D721Med (cell line): ENCODE data around the gene PIM3.

Experiments used
- DNase-seq: peaks from one replicate; pipeline ENCODE4 v3.0.0; 2011; ENCODE audit warnings: low spot score; ENCODE audit not compliant: insufficient read length
- FAIRE-seq: peaks from 2 replicates; lab custom pipeline; 2011; peaks lifted over from hg19 to GRCh38; lab: Jason Lieb, UNC
- TF ChIP-seq, protein P1 (sequence below): IDR thresholded peaks from 2 replicates; pipeline ENCODE4 v1.5.1; 2012; ENCODE audit warnings: mild to moderate bottlenecking, control low read depth; ENCODE audit not compliant: insufficient read depth; ENCODE audit errors: missing control alignments

PIM3 gene

GRCh38 chr22:49954991-49955580, 5.5 kb upstream of the PIM3 start:
- TF ChIP-seq, protein P1, sequence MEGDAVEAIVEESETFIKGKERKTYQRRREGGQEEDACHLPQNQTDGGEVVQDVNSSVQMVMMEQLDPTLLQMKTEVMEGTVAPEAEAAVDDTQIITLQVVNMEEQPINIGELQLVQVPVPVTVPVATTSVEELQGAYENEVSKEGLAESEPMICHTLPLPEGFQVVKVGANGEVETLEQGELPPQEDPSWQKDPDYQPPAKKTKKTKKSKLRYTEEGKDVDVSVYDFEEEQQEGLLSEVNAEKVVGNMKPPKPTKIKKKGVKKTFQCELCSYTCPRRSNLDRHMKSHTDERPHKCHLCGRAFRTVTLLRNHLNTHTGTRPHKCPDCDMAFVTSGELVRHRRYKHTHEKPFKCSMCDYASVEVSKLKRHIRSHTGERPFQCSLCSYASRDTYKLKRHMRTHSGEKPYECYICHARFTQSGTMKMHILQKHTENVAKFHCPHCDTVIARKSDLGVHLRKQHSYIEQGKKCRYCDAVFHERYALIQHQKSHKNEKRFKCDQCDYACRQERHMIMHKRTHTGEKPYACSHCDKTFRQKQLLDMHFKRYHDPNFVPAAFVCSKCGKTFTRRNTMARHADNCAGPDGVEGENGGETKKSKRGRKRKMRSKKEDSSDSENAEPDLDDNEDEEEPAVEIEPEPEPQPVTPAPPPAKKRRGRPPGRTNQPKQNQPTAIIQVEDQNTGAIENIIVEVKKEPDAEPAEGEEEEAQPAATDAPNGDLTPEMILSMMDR = no peak
- DNase-seq (no peak), FAIRE-seq (no peak)

DNA sequence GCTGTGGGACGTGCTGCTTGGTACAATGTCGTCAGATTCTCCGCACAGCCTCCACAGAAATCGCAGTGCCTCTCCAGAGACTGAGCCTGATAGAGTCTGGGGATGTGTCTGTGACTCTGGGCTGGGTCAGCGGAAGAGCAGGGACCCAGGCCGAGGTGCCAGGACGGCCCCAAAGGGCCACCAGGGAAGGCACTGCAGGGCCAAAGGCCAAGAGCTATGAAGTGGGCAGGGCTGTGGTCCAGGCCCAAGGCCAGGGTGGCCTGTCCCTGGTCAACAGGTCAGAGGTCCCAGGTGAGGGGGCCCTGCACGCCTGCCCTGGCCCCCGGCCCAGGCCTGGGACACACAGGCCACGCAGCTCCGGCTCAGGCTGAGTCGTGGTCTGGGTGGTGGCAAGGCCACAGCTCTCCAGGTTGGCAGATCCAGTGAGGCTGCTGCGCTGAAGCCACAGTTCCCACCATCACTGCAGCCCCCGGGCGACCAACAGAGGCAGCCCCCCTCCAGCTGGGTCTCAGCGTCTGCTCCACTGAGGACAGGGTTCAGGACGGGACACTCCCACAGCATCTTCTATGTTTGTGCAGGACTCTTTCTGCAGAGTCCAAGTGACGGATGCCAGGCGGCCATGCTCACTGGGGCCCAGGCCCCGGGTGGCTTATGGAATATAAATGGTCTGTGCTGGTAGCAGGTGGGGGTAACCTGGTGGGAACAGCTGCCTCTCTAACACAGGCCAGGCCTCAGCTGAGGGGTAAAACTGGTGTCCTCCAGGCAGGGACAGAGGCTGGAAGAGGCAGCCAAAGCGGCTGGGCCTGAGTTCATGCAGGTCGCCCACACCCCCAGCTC, 4.8 kb upstream of the PIM3 start:
- no peak for FAIRE-seq
- DNase-seq = no peak
- TF ChIP-seq, protein P1 = no peak

DNA sequence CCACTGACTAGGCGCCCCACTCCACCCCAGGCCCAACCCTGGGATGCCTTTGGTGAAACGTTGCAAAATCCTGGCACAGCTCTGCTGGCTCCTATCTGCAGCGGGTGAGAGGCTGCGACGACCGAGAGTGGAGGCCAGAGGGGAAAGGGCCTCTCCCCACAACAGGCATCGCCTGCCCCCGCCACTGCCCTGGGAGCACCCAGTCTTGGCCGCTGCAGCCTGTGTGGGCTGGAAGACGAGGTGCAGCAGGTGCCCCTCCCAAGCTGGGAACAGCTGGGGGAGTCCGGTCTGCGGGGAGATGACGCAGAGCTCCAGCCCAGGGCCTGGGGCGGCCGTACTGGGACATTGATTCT, 4.2 kb upstream of the PIM3 start:
- FAIRE-seq (no peak), DNase-seq (no peak)
- TF ChIP-seq, protein P1 = no peak

GRCh38 chr22:49956914-49957825, 3.4 kb upstream of the PIM3 start:
- no peak for FAIRE-seq
- TF ChIP-seq, protein P1 = no peak
- DNase-seq = no peak

DNA sequence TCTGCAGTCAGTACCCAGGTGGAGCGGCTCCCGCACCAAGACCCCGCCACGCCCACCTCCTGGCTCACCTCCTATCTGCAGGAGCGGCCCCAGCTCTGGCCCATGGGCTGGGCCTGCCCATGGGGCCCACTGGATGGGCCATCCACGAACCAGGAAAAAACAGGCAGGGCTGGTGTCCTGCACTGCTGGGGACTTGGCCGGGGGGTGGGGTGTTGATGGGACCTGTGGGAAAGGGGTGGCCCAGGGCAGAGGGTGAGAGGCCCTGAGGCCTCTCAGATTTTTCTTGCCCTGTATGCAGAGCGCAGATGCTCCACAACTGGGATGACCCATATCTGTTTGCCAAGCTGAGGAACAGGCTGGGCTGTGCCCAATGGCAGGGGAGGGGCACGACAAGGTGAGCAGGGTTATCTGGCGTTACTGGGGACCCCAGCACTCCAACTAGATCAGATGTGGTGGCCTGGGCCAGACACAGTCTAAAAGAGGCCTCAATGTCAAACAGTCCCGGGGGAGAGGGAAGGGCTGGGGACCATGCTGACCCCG, 2.7 kb upstream of the PIM3 start:
- DNase-seq = no peak
- TF ChIP-seq, protein P1 = no peak
- FAIRE-seq = no peak

DNA sequence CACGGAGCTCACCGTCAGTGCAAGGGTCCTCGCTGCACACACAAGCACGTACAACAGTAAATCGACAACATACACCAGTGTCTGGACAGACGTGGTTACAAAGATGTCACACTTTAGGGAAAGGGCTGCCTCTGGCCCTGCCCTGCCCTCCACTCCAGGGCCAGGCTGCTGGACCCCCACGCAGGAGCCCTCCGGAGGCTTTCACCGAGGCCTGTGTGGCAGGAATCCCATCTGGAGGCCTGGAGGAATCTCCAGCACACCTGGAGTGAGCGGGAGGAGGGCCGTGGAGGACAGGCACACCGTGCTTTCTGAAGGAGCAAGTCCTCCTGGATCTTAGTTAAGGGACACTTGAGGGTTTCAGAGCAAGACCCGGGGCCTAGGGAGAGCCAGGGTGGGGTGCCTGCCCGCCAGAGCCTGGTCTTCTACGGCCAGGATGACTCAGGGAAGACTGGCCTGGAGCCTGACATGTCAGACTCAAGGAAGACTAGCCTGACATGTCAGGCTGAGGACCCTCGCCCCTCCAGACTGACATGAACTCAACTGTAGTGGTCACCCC, 2.1 kb upstream of the PIM3 start:
- TF ChIP-seq, protein P1 = no peak
- FAIRE-seq (no peak), DNase-seq (no peak)
